Kidney epithelial cell (primary cell): ENCODE data around the gene PAK2. TPM values are rescaled to one million over a fixed set of nuclear protein-coding genes. Genes with fewer than 3 reads are reported as not detected.

Experiments used
- DNase-seq: peaks from one replicate; pipeline ENCODE4 v3.0.0-alpha.2; 2010; ENCODE audit warnings: low read depth
- H3K27me3 ChIP-seq: 2 replicates; pipeline ENCODE4 v1.6.0; 2011; ENCODE audit warnings: low read length; ENCODE audit not compliant: control insufficient read depth, insufficient read depth
- H3K36me3 ChIP-seq: 2 replicates; pipeline ENCODE4 v1.5.1; 2011; ENCODE audit warnings: low read length; ENCODE audit not compliant: control insufficient read depth, insufficient read depth
- H3K4me3 ChIP-seq: 2 replicates; pipeline ENCODE4 v1.5.1; 2011; ENCODE audit warnings: low read depth, mild to moderate bottlenecking, control low read depth, low read length
- CTCF ChIP-seq: IDR thresholded peaks from 2 replicates; pipeline ENCODE4 v1.5.1; 2011; ENCODE audit warnings: mild to moderate bottlenecking, moderate library complexity, low read length, control low read depth, inconsistent platforms; ENCODE audit not compliant: insufficient read depth, poor library complexity, severe bottlenecking
- total RNA-seq: library from RNA; depleted of rRNA; stranded (reverse); fragments of >200 nt; gene quantifications from 2 replicates; pipeline ENCODE4 v1.2.3, GENCODE V29; 2015

PAK2 gene
- total RNA-seq, 1 donor from 2014 or later: 50.6 TPM

GRCh38 chr3:196726788-196727675 is 12.6 kb upstream of the PAK2 start:
- Histone ChIP-seq H3K4me3 (no peak overlapping the region), H3K36me3 (no peaks in the 10 kb centered on the region), H3K27me3 (no peaks in the 10 kb centered on the region)
- DNase-seq: no peak
- no peak for TF ChIP-seq CTCF

- no peak for DNase-seq
- no peak for TF ChIP-seq CTCF
Observed at GRCh38 chr3:196735751-196736150, 3.9 kb upstream of the PAK2 start.

GRCh38 chr3:196736670-196737374 is 2.8 kb upstream of the PAK2 start:
- no peak for TF ChIP-seq CTCF
- no peak overlapping the region for H3K4me3 ChIP-seq
- H3K27me3 ChIP-seq: no peaks in the 10 kb centered on the region
- DNase-seq: no peak
- no peaks in the 10 kb centered on the region for H3K36me3 ChIP-seq

More at GRCh38 chr3:196735751-196736150, 3.9 kb upstream of the PAK2 start:
- Histone ChIP-seq H3K27me3 (no peaks in the 10 kb centered on the region), H3K36me3 (no peaks in the 10 kb centered on the region), H3K4me3 (no peak overlapping the region)

GRCh38 chr3:196737655-196738054 is 2.0 kb upstream of the PAK2 start:
- Histone ChIP-seq H3K4me3 (no peak overlapping the region), H3K36me3 (no peaks in the 10 kb centered on the region), H3K27me3 (no peaks in the 10 kb centered on the region)
- no peak for TF ChIP-seq CTCF
- DNase-seq: no peak

GRCh38 chr3:196740481-196741248 is 1.0 kb downstream of the PAK2 start:
- TF ChIP-seq CTCF: no peak

More at GRCh38 chr3:196740481-196741248, 1.0 kb downstream of the PAK2 start:
- Histone ChIP-seq H3K36me3 (no peaks in the 10 kb centered on the region), H3K4me3 (peak overlapping the region; percentile 93), H3K27me3 (no peaks in the 10 kb centered on the region)
- no peak for DNase-seq
